C4-2B (cell line): Measurements from ENCODE around the gene TMEM186.

Source experiments
- ZFX ChIP-seq: fragments of 450-650 bp; IDR thresholded peaks from 2 replicates; pipeline ENCODE4 v1.6.1; 2017
- TF ChIP-seq, protein P1 (sequence below): fragments of 450-650 bp; conservative IDR thresholded peaks from 2 replicates; pipeline ENCODE4 v1.5.1; 2017; ENCODE audit warnings: mild to moderate bottlenecking

DNA sequence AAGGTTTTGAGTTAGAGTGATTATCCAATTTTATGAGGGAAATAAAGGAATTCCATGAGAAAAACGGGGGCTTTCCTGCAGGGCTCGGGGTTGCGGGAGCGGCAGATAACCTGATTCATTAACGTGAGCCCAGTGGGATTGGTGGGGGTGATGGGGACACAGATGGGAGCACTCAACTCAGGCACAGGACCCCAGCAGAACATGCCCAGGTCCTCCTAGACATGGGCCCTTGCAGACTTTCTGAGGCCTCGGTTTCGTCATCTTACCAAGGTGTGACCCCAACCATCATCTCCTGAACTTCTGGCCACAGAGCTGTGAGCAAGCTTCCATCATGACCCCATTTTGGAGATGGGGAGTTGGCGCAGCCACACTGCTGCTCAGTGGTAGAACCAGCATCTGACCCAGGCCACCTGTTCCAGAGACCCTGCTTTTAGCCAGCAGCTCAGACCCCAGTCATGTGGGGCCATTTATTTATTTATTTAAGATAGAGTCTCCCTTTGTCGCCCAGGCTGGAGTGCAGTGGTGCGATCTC, 49.0 kb upstream of the TMEM186 start:
- TF ChIP-seq, protein P1, sequence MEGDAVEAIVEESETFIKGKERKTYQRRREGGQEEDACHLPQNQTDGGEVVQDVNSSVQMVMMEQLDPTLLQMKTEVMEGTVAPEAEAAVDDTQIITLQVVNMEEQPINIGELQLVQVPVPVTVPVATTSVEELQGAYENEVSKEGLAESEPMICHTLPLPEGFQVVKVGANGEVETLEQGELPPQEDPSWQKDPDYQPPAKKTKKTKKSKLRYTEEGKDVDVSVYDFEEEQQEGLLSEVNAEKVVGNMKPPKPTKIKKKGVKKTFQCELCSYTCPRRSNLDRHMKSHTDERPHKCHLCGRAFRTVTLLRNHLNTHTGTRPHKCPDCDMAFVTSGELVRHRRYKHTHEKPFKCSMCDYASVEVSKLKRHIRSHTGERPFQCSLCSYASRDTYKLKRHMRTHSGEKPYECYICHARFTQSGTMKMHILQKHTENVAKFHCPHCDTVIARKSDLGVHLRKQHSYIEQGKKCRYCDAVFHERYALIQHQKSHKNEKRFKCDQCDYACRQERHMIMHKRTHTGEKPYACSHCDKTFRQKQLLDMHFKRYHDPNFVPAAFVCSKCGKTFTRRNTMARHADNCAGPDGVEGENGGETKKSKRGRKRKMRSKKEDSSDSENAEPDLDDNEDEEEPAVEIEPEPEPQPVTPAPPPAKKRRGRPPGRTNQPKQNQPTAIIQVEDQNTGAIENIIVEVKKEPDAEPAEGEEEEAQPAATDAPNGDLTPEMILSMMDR: no peak
- no peak for TF ChIP-seq ZFX
